ENCODE measurements around the gene FGFBP2.

The FGFBP2 gene

DNA sequence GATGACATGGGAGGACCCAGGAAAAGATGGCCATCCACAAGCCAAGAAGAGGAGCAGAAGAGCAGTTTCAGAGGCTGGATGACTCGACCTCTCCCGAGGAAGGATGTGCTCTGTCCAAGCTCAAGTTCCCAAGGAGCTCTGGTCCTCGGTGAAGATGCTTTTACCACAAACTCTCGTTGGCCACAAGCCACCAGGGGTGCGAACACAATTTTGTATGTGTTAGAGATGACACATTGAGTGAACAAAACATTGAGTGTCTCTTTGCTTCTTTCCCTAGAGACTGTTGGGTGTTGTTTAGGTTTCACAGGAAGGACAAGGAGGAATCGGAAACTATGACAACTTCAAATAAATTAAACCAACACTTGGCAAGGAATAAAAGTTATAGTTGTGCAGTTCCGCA, 50.7 kb downstream of the FGFBP2 start:
- Mint-ChIP-seq H3K27me3 (no peaks in the 10 kb centered on the region), H3K4me3 (no peak overlapping the region), H3K4me1 (ENCODE audit: low read depth) (no peaks in the 10 kb centered on the region), H3K36me3 (ENCODE audit: low read depth) (no peaks in the 10 kb centered on the region), H3K9me3 (peaks cover 9% of the 10 kb centered on the region), H3K27ac (no peak overlapping the region)
- intact Hi-C loops (cut with micrococcal nuclease), result no loop called here

Data from dendritic cell treated with granulocyte-macrophage colony-stimulating factor and Interleukin-4, amounts not matched to agents 40 ng/mL and 50 ng/mL, for 4 days (primary cell).